HepG2 (cell line): ENCODE results near the gene CHI3L1. TPM values are rescaled to one million over a fixed set of nuclear protein-coding genes. Genes with fewer than 3 reads are reported as not detected.

Experiments
- ATAC-seq: fragments of 200-7000 bp; cut with Tn5 transposase; 3 replicates; pipeline ENCODE4 v1.9.1; 2020; ENCODE audit warnings: mild to moderate bottlenecking, moderate library complexity
- BruUV-seq: library from RNA; stranded (reverse); fragments of 400-500 nt; replicated peaks from 2 replicates; lab custom pipeline; 2021; lab: Mats Ljungman, UMichigan
- CTCF ChIA-PET: fragments of 300-600 bp; formaldehyde crosslinking; extraction: SDS; loops from one replicate; lab custom pipeline; 2021; ENCODE audit warnings: low total read pairs, inconsistent platforms, low intra/inter-chr PET ratio; lab: Yijun Ruan, JAX
- POLR2A ChIA-PET: fragments of 350-600 bp; sonication (Branson Sonifier 250); formaldehyde crosslinking; loops from one replicate; lab custom pipeline; 2020; ENCODE audit warnings: antibody characterized with exemption, inconsistent platforms; lab: Yijun Ruan, JAX
- DNase-seq: peaks from one replicate; pipeline ENCODE4 v3.0.0-alpha.2; 2015; ENCODE audit warnings: low spot score
- FAIRE-seq: peaks from 3 replicates; lab custom pipeline; 2011; peaks lifted over from hg19 to GRCh38; lab: Jason Lieb, UNC
- H2AFZ ChIP-seq: one replicate; pipeline ENCODE4 v1.6.1; 2011; ENCODE audit warnings: low read length, inconsistent platforms
- H3K27ac ChIP-seq: fragments of 300-600 bp; 3 replicates; pipeline ENCODE4 v1.8.0; 2011; ENCODE audit warnings: mixed run types, mild to moderate bottlenecking, mixed read lengths, low read length, inconsistent platforms; ENCODE audit not compliant: insufficient read depth; ENCODE audit errors: extremely low read length
- H3K27me3 ChIP-seq, 2 experiments: fragments of 200-600 bp in 1 of 2; 2 replicates in 1 of 2; 3 replicates in 1 of 2; pipeline versions ENCODE4 v1.6.0 to v1.8.0; 2011; ENCODE audit warnings: low read length in 2 of 2, mild to moderate bottlenecking in 2 of 2, moderate library complexity in 2 of 2, inconsistent platforms in 1 of 2; ENCODE audit not compliant: insufficient read depth in 2 of 2, control insufficient read depth in 1 of 2
- H3K36me3 ChIP-seq, 2 experiments: fragments of 200-600 bp in 1 of 2; replicated peaks in 1 of 2; 2 replicates in 1 of 2; 3 replicates in 1 of 2; pipeline versions ENCODE4 v1.5.1 to v1.8.0; 2011; ENCODE audit warnings: low read length in 2 of 2, inconsistent platforms in 1 of 2; ENCODE audit not compliant: insufficient read depth in 2 of 2, control insufficient read depth in 1 of 2
- H3K4me1 ChIP-seq: 2 replicates; pipeline ENCODE4 v1.5.1; 2012; ENCODE audit warnings: low read length, inconsistent platforms; ENCODE audit not compliant: insufficient read depth
- H3K4me2 ChIP-seq: 2 replicates; pipeline ENCODE4 v1.6.0; 2011; ENCODE audit warnings: low read depth, low read length, inconsistent platforms
- H3K4me3 ChIP-seq, 3 experiments: fragments of 200-600 bp in 1 of 3; sonication (generic), shearing (Covaris generic) in 1 of 3; replicated peaks in 1 of 3; 2 replicates each; pipeline ENCODE4 v1.5.1; 2011 to 2016; ENCODE audit warnings: low read length in 3 of 3, inconsistent platforms in 2 of 3, low read depth in 2 of 3, mild to moderate bottlenecking in 2 of 3, control low read depth in 1 of 3, mixed read lengths in 1 of 3; ENCODE audit not compliant: insufficient read depth in 1 of 3
- H3K79me2 ChIP-seq: one replicate; pipeline ENCODE4 v1.6.1; 2011; ENCODE audit warnings: low read length, inconsistent platforms; ENCODE audit not compliant: insufficient read depth
- H3K9ac ChIP-seq: 2 replicates; pipeline ENCODE4 v1.6.0; 2011; ENCODE audit warnings: mild to moderate bottlenecking, low read depth, low read length, inconsistent platforms; ENCODE audit not compliant: insufficient read depth
- H3K9me3 ChIP-seq: 2 replicates; pipeline ENCODE4 v1.5.1; 2012; ENCODE audit warnings: mild to moderate bottlenecking, low read length
- H4K20me1 ChIP-seq: 2 replicates; pipeline ENCODE4 v1.6.0; 2011; ENCODE audit warnings: inconsistent platforms, mild to moderate bottlenecking, low read length, moderate library complexity; ENCODE audit not compliant: insufficient read depth
- DZIP1 ChIP-seq: sonication (generic); formaldehyde crosslinking; IDR thresholded peaks from 2 replicates; pipeline ENCODE4 v1.5.0; 2020; ENCODE audit warnings: mild to moderate bottlenecking, missing genetic modification reagents
- HOXA5 ChIP-seq: sonication (generic); formaldehyde crosslinking; IDR thresholded peaks from 2 replicates; pipeline ENCODE4 v1.4.0; 2020; ENCODE audit warnings: missing genetic modification reagents
- KAT7 ChIP-seq: IDR thresholded peaks from 2 replicates; pipeline ENCODE4 v1.6.1; 2018; ENCODE audit warnings: borderline replicate concordance, missing compliant biosample characterization
- KDM4B ChIP-seq: sonication (generic); formaldehyde crosslinking; IDR thresholded peaks from 2 replicates; pipeline ENCODE4 v1.4.0; 2020; ENCODE audit warnings: missing genetic modification reagents
- MTF1 ChIP-seq: sonication (generic); formaldehyde crosslinking; IDR thresholded peaks from 2 replicates; pipeline ENCODE4 v1.5.0; 2020; ENCODE audit warnings: missing genetic modification reagents
- NKX3-1 ChIP-seq: sonication (generic); formaldehyde crosslinking; IDR thresholded peaks from 2 replicates; pipeline ENCODE4 v1.5.0; 2020; ENCODE audit warnings: missing genetic modification reagents
- RAD21 ChIP-seq: fragments of 450-650 bp; formaldehyde crosslinking; IDR thresholded peaks from 2 replicates; pipeline ENCODE4 v1.5.0; 2020; ENCODE audit warnings: mild to moderate bottlenecking
- SALL1 ChIP-seq: sonication (generic); formaldehyde crosslinking; IDR thresholded peaks from 2 replicates; pipeline ENCODE4 v1.8.0; 2022; ENCODE audit warnings: mild to moderate bottlenecking, missing genetic modification reagents
- STAG1 ChIP-seq: sonication (generic); formaldehyde crosslinking; IDR thresholded peaks from 2 replicates; pipeline ENCODE4 v1.4.0; 2020; ENCODE audit warnings: missing genetic modification reagents
- ZBTB33 ChIP-seq: sonication (generic); formaldehyde crosslinking; IDR thresholded peaks from 2 replicates; pipeline ENCODE4 v1.4.0; 2020; ENCODE audit warnings: missing genetic modification reagents
- ZNF652 ChIP-seq: IDR thresholded peaks from 2 replicates; pipeline ENCODE4 v1.6.1; 2016; ENCODE audit warnings: low read depth, borderline replicate concordance
- ZNF766 ChIP-seq: sonication (generic); formaldehyde crosslinking; IDR thresholded peaks from 2 replicates; pipeline ENCODE4 v1.5.0; 2020; ENCODE audit warnings: missing genetic modification reagents, borderline replicate concordance
- ZNF878 ChIP-seq: sonication (generic); formaldehyde crosslinking; IDR thresholded peaks from 2 replicates; pipeline ENCODE4 v1.8.1; 2023; ENCODE audit warnings: mild to moderate bottlenecking, missing genetic modification reagents, moderate library complexity
- ZUFSP ChIP-seq: sonication (generic); formaldehyde crosslinking; IDR thresholded peaks from 2 replicates; pipeline ENCODE4 v1.9.0; 2021; ENCODE audit warnings: missing genetic modification reagents, mild to moderate bottlenecking, borderline replicate concordance
- WGBS: methylation state at CpG from one replicate; pipeline ENCODE4 v1.1.6; 2017; ENCODE audit warnings: low lambda C conversion rate; 5-methylcytosine and 5-hydroxymethylcytosine counted together
- in situ Hi-C: cut with HindIII; loops from 2 replicates; pipeline ENCODE4 v1.10.0; 2017; ENCODE audit warnings: low pct_unique_long_range_greater_than_20kb; ENCODE audit not compliant: extremely low pct_ligation_motif_present
- intact Hi-C: fragments of 100-400 bp; cut with micrococcal nuclease; formaldehyde crosslinking; loops from one replicate; pipeline ENCODE4 v1.10.0; 2022; ENCODE audit not compliant: unreplicated experiment
- polyA plus RNA-seq, 8 experiments: library from polyadenylated mRNA; depleted of rRNA in 3 of 8; stranded (reverse) in 7 of 8; unstranded in 1 of 8; fragments of >200 nt; fragmentation: Illumina TruSeq in 4 of 8; extraction: Trizol in 4 of 8; gene quantifications; 2 replicates each; pipeline versions ENCODE4 v1.2.1 to v1.2.3, GENCODE V29; 2011 to 2016; ENCODE audit warnings: low read depth in 4 of 8, missing spikeins in 1 of 8, mixed read lengths in 1 of 8; ENCODE audit not compliant: insufficient read depth in 1 of 8
- total RNA-seq, 5 experiments: library from RNA; depleted of rRNA; stranded (reverse); fragments of >200 nt; fragmentation: Illumina TruSeq; extraction: Trizol; gene quantifications; 2 replicates each; pipeline ENCODE4 v1.2.3, GENCODE V29; 2016; ENCODE audit warnings: low read depth in 1 of 5

Gene CHI3L1
- total and polyA plus RNA-seq, 2 of the 13 experiments (the other 11 are each of a cell fraction or from before 2014, with no cell fraction given), result 0.09 to 0.13 TPM

GRCh38 chr1:203187689-203188264 lies 1.3 kb upstream of the CHI3L1 start:
- Histone ChIP-seq H3K79me2 (no peaks in the 10 kb centered on the region), H3K4me2 (no peak overlapping the region), H3K4me3 (no peak overlapping the region), H3K4me1 (no peaks in the 10 kb centered on the region), H3K27me3 (peaks cover 0 to 18% of the 10 kb centered on the region in 2 experiments; a peak in 3 of 5 replicates), H4K20me1 (no peaks in the 10 kb centered on the region), H3K9me3 (no peaks in the 10 kb centered on the region), H3K9ac (no peak overlapping the region), H2AFZ (no peak overlapping the region), H3K27ac (no peak overlapping the region), H3K36me3 (no peaks in the 10 kb centered on the region)
- 72% methylated on average over 3 of the region's 3 CpGs for WGBS
- TF ChIP-seq ZUFSP, result no peak
- no peak for TF ChIP-seq ZNF766
- no peak for TF ChIP-seq KAT7 (CRISPR knock-in tag)
- TF ChIP-seq SALL1 (CRISPR knock-in tag), result no peak
- TF ChIP-seq NKX3-1 (CRISPR knock-in tag), result no peak
- TF ChIP-seq KDM4B, result no peak
- TF ChIP-seq ZNF652 (CRISPR knock-in tag), result no peak
- BruUV-seq, result no TSS peak
- CTCF ChIA-PET, result no interaction called here
- intact Hi-C loops, result no loop called here
- in situ Hi-C loops, result no loop called here
- no peak for FAIRE-seq
- ATAC-seq, result no peak
- POLR2A ChIA-PET, result no interaction called here
- no peak for DNase-seq

GRCh38 chr1:203187304-203187685 lies 791 bp upstream of the CHI3L1 start:
- no peak overlapping the region for H3K4me3 ChIP-seq
- in situ Hi-C loops, result no loop called here
- no peaks in the 10 kb centered on the region for H3K79me2 ChIP-seq
- H3K4me2 ChIP-seq, result no peak overlapping the region
- no peak overlapping the region for H3K9ac ChIP-seq
- no peaks in the 10 kb centered on the region for H4K20me1 ChIP-seq
- H3K9me3 ChIP-seq, result no peaks in the 10 kb centered on the region
- no peaks in the 10 kb centered on the region for H3K4me1 ChIP-seq
- CTCF ChIA-PET, result no interaction called here
- H3K36me3 ChIP-seq, result no peaks in the 10 kb centered on the region
- no peak overlapping the region for H2AFZ ChIP-seq
- DNase-seq (no peak), ATAC-seq (no peak), FAIRE-seq (no peak)
- no TSS peak for BruUV-seq
- peaks cover 0 to 18% of the 10 kb centered on the region in 2 experiments; a peak in 3 of 5 replicates for H3K27me3 ChIP-seq
- intact Hi-C loops, result no loop called here
- H3K27ac ChIP-seq, result no peak overlapping the region
- POLR2A ChIA-PET, result no interaction called here
- 38% methylated on average over 7 of the region's 7 CpGs for WGBS
- TF ChIP-seq DZIP1 (CRISPR knock-in tag) (no peak), ZNF766 (no peak), MTF1 (CRISPR knock-in tag) (no peak), STAG1 (CRISPR knock-in tag) (no peak), ZNF878 (CRISPR knock-in tag) (no peak), RAD21 (CRISPR knock-in tag) (no peak), HOXA5 (CRISPR knock-in tag) (no peak), ZBTB33 (CRISPR knock-in tag) (no peak)
